MCF 10A (cell line): ENCODE results near the gene L1TD1. TPM values are rescaled to one million over a fixed set of nuclear protein-coding genes. Genes with fewer than 3 reads are reported as not detected.

Experiments used
- BruUV-seq: library from RNA; stranded (reverse); fragments of 400-500 nt; replicated peaks from 2 replicates; lab custom pipeline; 2021; lab: Mats Ljungman, UMichigan
- CTCF ChIA-PET: fragments of 300-600 bp; sonication (Branson Sonifier 250); formaldehyde crosslinking; extraction: SDS; loops from one replicate; lab custom pipeline; 2021; ENCODE audit warnings: antibody characterized with exemption, inconsistent platforms; lab: Yijun Ruan, JAX
- POLR2A ChIA-PET: fragments of 300-600, 350-650 bp; sonication (Branson Sonifier 250); formaldehyde crosslinking; extraction: SDS; loops from one replicate; lab custom pipeline; 2020; ENCODE audit warnings: antibody characterized with exemption, inconsistent platforms; lab: Yijun Ruan, JAX
- DNase-seq: peaks from one replicate; pipeline ENCODE4 v3.0.0-alpha.2; 2018; ENCODE audit not compliant: unreplicated experiment
- H3K27ac Mint-ChIP-seq: one replicate; pipeline ENCODE4 v1.8.0; 2022; ENCODE audit warnings: mild to moderate bottlenecking, low read depth, mixed read lengths; ENCODE audit not compliant: unreplicated experiment
- H3K27me3 Mint-ChIP-seq: one replicate; pipeline ENCODE4 v1.8.0; 2022; ENCODE audit warnings: mixed read lengths; ENCODE audit not compliant: insufficient read depth, unreplicated experiment
- H3K36me3 Mint-ChIP-seq: one replicate; pipeline ENCODE4 v1.8.0; 2022; ENCODE audit warnings: mild to moderate bottlenecking, moderate library complexity, mixed read lengths; ENCODE audit not compliant: insufficient read depth, unreplicated experiment
- H3K4me1 Mint-ChIP-seq: one replicate; pipeline ENCODE4 v1.8.0; 2022; ENCODE audit warnings: mixed read lengths; ENCODE audit not compliant: insufficient read depth, unreplicated experiment
- H3K4me3 Mint-ChIP-seq: one replicate; pipeline ENCODE4 v1.8.0; 2022; ENCODE audit warnings: mild to moderate bottlenecking, moderate library complexity, mixed read lengths; ENCODE audit not compliant: unreplicated experiment
- H3K9me3 Mint-ChIP-seq: one replicate; pipeline ENCODE4 v1.8.0; 2022; ENCODE audit warnings: mixed read lengths; ENCODE audit not compliant: unreplicated experiment
- CTCF ChIP-seq: fragments of 200-600 bp; IDR thresholded peaks from one replicate; pipeline ENCODE4 v1.8.0; 2022; ENCODE audit warnings: antibody characterized with exemption, mild to moderate bottlenecking; ENCODE audit not compliant: unreplicated experiment
- intact Hi-C: fragments of 100-400 bp; cut with micrococcal nuclease; formaldehyde crosslinking; loops from 2 replicates; pipeline ENCODE4 v1.14.1; 2022
- total RNA-seq: library from RNA; stranded (reverse); gene quantifications from 2 replicates; pipeline ENCODE4 v1.2.3, GENCODE V29; 2022

Gene L1TD1
- total RNA-seq, 1 experiment from 2014 or later: not detected

DNA sequence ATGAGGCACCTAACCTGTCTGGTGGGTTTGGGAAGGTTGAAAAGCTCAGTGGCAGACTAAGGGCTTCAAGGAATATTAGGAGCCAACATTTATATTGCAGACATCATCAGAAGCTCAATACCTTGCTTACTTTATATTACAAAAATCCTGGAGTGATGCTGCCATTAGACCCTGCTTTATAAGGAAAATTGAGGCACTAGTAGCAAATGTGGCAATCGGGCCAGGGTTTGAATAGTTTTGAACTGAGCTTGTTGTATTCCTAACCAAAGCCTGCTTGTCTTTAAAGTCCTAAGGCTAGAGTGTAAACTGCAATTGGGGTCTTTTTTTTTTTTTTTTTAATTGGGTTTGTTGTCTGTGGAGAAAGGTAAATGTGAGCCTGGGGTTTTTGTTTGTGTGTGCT, 14.3 kb downstream of the L1TD1 start:
- Mint-ChIP-seq H3K4me1 (peaks cover 12% of the 10 kb centered on the region), H3K9me3 (peaks cover 29% of the 10 kb centered on the region), H3K36me3 (no peaks in the 10 kb centered on the region), H3K27ac (no peak overlapping the region), H3K27me3 (no peaks in the 10 kb centered on the region), H3K4me3 (no peak overlapping the region)
- intact Hi-C loops: no loop called here
- DNase-seq: no peak
- no peak for TF ChIP-seq CTCF
- BruUV-seq: no TSS peak
- ChIA-PET POLR2A (interaction anchor here (1.1 kb wide), 1 partner anchor 227 kb away, joined by 3 read pairs; no protein-coding TSS in a partner anchor), CTCF (interaction anchor here (0.7 to 1.5 kb wide), 4 partner anchors 15 to 36 kb away, joined by 3 to 5 read pairs (median 3); no protein-coding TSS in a partner anchor)

DNA sequence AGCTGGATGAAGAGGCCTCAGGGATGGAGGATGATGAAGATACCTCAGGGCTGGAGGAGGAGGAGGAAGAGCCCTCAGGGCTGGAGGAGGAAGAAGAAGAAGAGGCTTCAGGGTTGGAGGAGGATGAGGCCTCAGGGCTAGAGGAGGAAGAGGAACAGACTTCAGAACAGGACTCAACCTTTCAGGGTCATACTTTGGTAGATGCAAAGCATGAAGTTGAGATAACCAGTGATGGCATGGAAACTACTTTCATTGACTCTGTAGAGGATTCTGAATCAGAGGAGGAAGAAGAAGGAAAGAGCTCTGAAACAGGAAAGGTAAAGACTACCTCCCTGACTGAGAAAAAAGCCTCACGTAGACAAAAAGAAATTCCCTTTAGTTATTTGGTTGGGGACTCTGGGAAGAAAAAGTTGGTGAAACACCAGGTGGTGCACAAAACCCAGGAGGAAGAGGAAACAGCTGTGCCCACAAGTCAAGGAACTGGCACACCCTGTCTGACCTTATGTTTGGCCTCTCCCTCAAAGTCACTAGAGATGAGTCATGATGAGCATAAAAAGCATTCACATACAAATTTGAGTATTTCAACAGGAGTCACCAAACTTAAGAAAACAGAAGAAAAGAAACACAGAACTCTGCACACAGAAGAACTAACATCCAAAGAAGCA, 15.4 kb downstream of the L1TD1 start:
- H3K9me3 Mint-ChIP-seq: peaks cover 29% of the 10 kb centered on the region
- CTCF ChIA-PET: interaction anchor here (0.6 to 1.5 kb wide), 4 partner anchors 14 to 613 kb away, joined by 3 to 5 read pairs (median 4); no protein-coding TSS in a partner anchor
- TF ChIP-seq CTCF: peak; percentile 15
- no peaks in the 10 kb centered on the region for H3K27me3 Mint-ChIP-seq
- H3K4me3 Mint-ChIP-seq: no peak overlapping the region
- intact Hi-C loops: loop anchor here (1.0 kb wide), 2 partner anchors 35 to 197 kb away; no protein-coding TSS in a partner anchor
- no TSS peak for BruUV-seq
- DNase-seq: peak; percentile 70
- H3K36me3 Mint-ChIP-seq: no peaks in the 10 kb centered on the region
- H3K4me1 Mint-ChIP-seq: peaks cover 12% of the 10 kb centered on the region
- no peak overlapping the region for H3K27ac Mint-ChIP-seq
- POLR2A ChIA-PET: no interaction called here

GRCh38 chr1:62210960-62211359, 16.3 kb downstream of the L1TD1 start:
- no peaks in the 10 kb centered on the region for H3K27me3 Mint-ChIP-seq
- intact Hi-C loops: loop anchor here (1.0 kb wide), 2 partner anchors 36 to 196 kb away; no protein-coding TSS in a partner anchor
- H3K4me3 Mint-ChIP-seq: no peak overlapping the region
- peaks cover 29% of the 10 kb centered on the region for H3K9me3 Mint-ChIP-seq
- POLR2A ChIA-PET: no interaction called here
- TF ChIP-seq CTCF: no peak
- peaks cover 12% of the 10 kb centered on the region for H3K4me1 Mint-ChIP-seq
- peak; percentile 21 for DNase-seq
- H3K27ac Mint-ChIP-seq: no peak overlapping the region
- H3K36me3 Mint-ChIP-seq: no peaks in the 10 kb centered on the region
- BruUV-seq: no TSS peak
- CTCF ChIA-PET: no interaction called here

GRCh38 chr1:62212411-62212810, 17.8 kb downstream of the L1TD1 start:
- Mint-ChIP-seq H3K27me3 (no peaks in the 10 kb centered on the region), H3K4me3 (no peak overlapping the region), H3K27ac (no peak overlapping the region), H3K4me1 (peaks cover 12% of the 10 kb centered on the region), H3K36me3 (no peaks in the 10 kb centered on the region), H3K9me3 (peaks cover 19% of the 10 kb centered on the region)
- intact Hi-C loops: no loop called here
- no peak for DNase-seq
- BruUV-seq: no TSS peak
- CTCF ChIA-PET: no interaction called here
- TF ChIP-seq CTCF: no peak
- POLR2A ChIA-PET: no interaction called here
